H1 (cell line): ENCODE results near the gene PSORS1C2. TPM values are rescaled to one million over a fixed set of nuclear protein-coding genes. Genes with fewer than 3 reads are reported as not detected.

Experiments
- CTCF ChIA-PET: fragments of 300-600 bp; sonication (Branson Sonifier 250); formaldehyde crosslinking; loops from one replicate; lab custom pipeline; 2021; ENCODE audit not compliant: partially characterized antibody; lab: Charles Lee
- POLR2A ChIA-PET: fragments of 300-600 bp; sonication (Branson Sonifier 250); formaldehyde crosslinking; loops from one replicate; lab custom pipeline; 2021; ENCODE audit warnings: inconsistent platforms; ENCODE audit not compliant: partially characterized antibody; lab: Charles Lee
- DNase-seq, 2 experiments: peaks; one replicate each; pipeline versions ENCODE4 v3.0.0 to v3.0.0-alpha.2; 2010 to 2022; ENCODE audit warnings: low spot score in 2 of 2, low read depth in 1 of 2, mixed read lengths in 1 of 2
- FAIRE-seq: peaks from 2 replicates; lab custom pipeline; 2011; peaks lifted over from hg19 to GRCh38; lab: Jason Lieb, UNC
- H2AFZ ChIP-seq: 2 replicates; pipeline ENCODE4 v1.8.1; 2012; ENCODE audit warnings: low read length, inconsistent platforms
- H2AK5ac ChIP-seq: 2 replicates; pipeline ENCODE4 v1.6.1; 2013; ENCODE audit warnings: low read depth, low read length
- H2BK120ac ChIP-seq: replicated peaks from 2 replicates; pipeline ENCODE3; 2013; ENCODE audit warnings: low read depth, low read length, inconsistent platforms
- H2BK12ac ChIP-seq: 2 replicates; pipeline ENCODE4 v1.6.1; 2013; ENCODE audit warnings: low read depth, low read length
- H2BK15ac ChIP-seq: 2 replicates; pipeline ENCODE4 v1.6.1; 2013; ENCODE audit warnings: low read length
- H2BK20ac ChIP-seq: 2 replicates; pipeline ENCODE4 v1.6.1; 2013; ENCODE audit warnings: low read length
- H2BK5ac ChIP-seq: 2 replicates; pipeline ENCODE4 v1.6.1; 2013; ENCODE audit warnings: low read depth, low read length
- H3K14ac ChIP-seq: 2 replicates; pipeline ENCODE4 v1.6.1; 2013; ENCODE audit warnings: inconsistent platforms; ENCODE audit not compliant: insufficient read length
- H3K18ac ChIP-seq: 2 replicates; pipeline ENCODE4 v1.6.1; 2013; ENCODE audit warnings: low read length; ENCODE audit errors: extremely low read depth
- H3K23ac ChIP-seq: 2 replicates; pipeline ENCODE4 v1.6.1; 2013; ENCODE audit warnings: inconsistent platforms; ENCODE audit not compliant: insufficient read length
- H3K23me2 ChIP-seq: 2 replicates; pipeline ENCODE4 v1.6.1; 2013; ENCODE audit warnings: low read depth, low read length
- H3K27ac ChIP-seq: 2 replicates; pipeline ENCODE4 v1.6.1; 2011; ENCODE audit warnings: low read depth, low read length, inconsistent platforms
- H3K27me3 ChIP-seq, 4 experiments: replicated peaks in 1 of 4; 1 replicate in 1 of 4; 2 replicates in 3 of 4; pipeline versions ENCODE4 v1.6.1 to v1.8.1; 2011 to 2013; ENCODE audit warnings: low read length in 3 of 4, mild to moderate bottlenecking in 3 of 4, inconsistent platforms in 2 of 4, mixed read lengths in 2 of 4, moderate library complexity in 1 of 4; ENCODE audit not compliant: control insufficient read depth in 3 of 4, insufficient read depth in 3 of 4; ENCODE audit errors: extremely low read depth in 1 of 4
- H3K36me3 ChIP-seq, 4 experiments: 2 replicates each; pipeline versions ENCODE4 v1.6.1 to v1.8.1; 2011 to 2013; ENCODE audit warnings: mild to moderate bottlenecking in 4 of 4, low read length in 3 of 4, moderate library complexity in 2 of 4, control low read depth in 1 of 4, inconsistent platforms in 1 of 4; ENCODE audit not compliant: insufficient read depth in 4 of 4, control insufficient read depth in 2 of 4
- H3K4ac ChIP-seq: replicated peaks from 2 replicates; pipeline ENCODE3; 2013; ENCODE audit warnings: low read length, low read depth, mixed read lengths, inconsistent platforms; ENCODE audit not compliant: insufficient read length
- H3K4me1 ChIP-seq, 4 experiments: replicated peaks in 1 of 4; 1 replicate in 1 of 4; 2 replicates in 3 of 4; pipeline versions ENCODE4 v1.6.1 to v1.8.1; 2011 to 2013; ENCODE audit warnings: low read length in 3 of 4, inconsistent platforms in 2 of 4, mixed read lengths in 1 of 4; ENCODE audit not compliant: insufficient read depth in 4 of 4, control insufficient read depth in 3 of 4
- H3K4me2 ChIP-seq, 2 experiments: 2 replicates each; pipeline versions ENCODE4 v1.6.1 to v1.8.1; 2011 to 2013; ENCODE audit warnings: low read depth in 2 of 2, low read length in 2 of 2, control low read depth in 1 of 2, inconsistent platforms in 1 of 2, mild to moderate bottlenecking in 1 of 2; ENCODE audit not compliant: insufficient read depth in 1 of 2
- H3K4me3 ChIP-seq, 4 experiments: fragments of 200-600, 300-600 bp in 1 of 4; sonication (generic), shearing (Covaris generic), sonication (Bioruptor Twin) in 1 of 4; 2 replicates each; pipeline versions ENCODE4 v1.5.1 to v1.8.1; 2011 to 2016; ENCODE audit warnings: low read length in 4 of 4, low read depth in 3 of 4, control low read depth in 2 of 4, inconsistent platforms in 2 of 4, mild to moderate bottlenecking in 2 of 4, mixed read lengths in 1 of 4, moderate library complexity in 1 of 4; ENCODE audit not compliant: insufficient read depth in 2 of 4; ENCODE audit errors: extremely low read depth in 1 of 4
- H3K56ac ChIP-seq: replicated peaks from 2 replicates; pipeline ENCODE3; 2013; ENCODE audit warnings: low read depth, mild to moderate bottlenecking, mixed read lengths, low read length, inconsistent platforms; ENCODE audit not compliant: insufficient read length
- H3K79me1 ChIP-seq: 2 replicates; pipeline ENCODE4 v1.6.1; 2013; ENCODE audit warnings: low read depth, low read length, control low read depth
- H3K79me2 ChIP-seq, 2 experiments: 2 replicates each; pipeline versions ENCODE4 v1.6.1 to v1.8.1; 2012 to 2013; ENCODE audit warnings: low read length in 2 of 2, mild to moderate bottlenecking in 2 of 2, inconsistent platforms in 1 of 2; ENCODE audit not compliant: insufficient read depth in 2 of 2, control insufficient read depth in 1 of 2
- H3K9ac ChIP-seq, 4 experiments: replicated peaks in 1 of 4; 1 replicate in 1 of 4; 2 replicates in 3 of 4; pipeline versions ENCODE4 v1.6.1 to v1.8.1; 2011 to 2013; ENCODE audit warnings: low read depth in 3 of 4, low read length in 3 of 4, control low read depth in 2 of 4, mild to moderate bottlenecking in 2 of 4, moderate library complexity in 2 of 4, inconsistent platforms in 1 of 4; ENCODE audit errors: extremely low read depth in 1 of 4
- H3K9me3 ChIP-seq, 2 experiments: 2 replicates each; pipeline versions ENCODE4 v1.6.1 to v1.8.1; 2012 to 2013; ENCODE audit warnings: mild to moderate bottlenecking in 2 of 2, moderate library complexity in 2 of 2, control low read depth in 1 of 2, inconsistent platforms in 1 of 2, low read depth in 1 of 2, low read length in 1 of 2, mixed read lengths in 1 of 2; ENCODE audit not compliant: insufficient read depth in 2 of 2
- H4K20me1 ChIP-seq, 2 experiments: replicated peaks in 1 of 2; 2 replicates each; pipeline versions ENCODE3 to v1.8.1; 2011 to 2013; ENCODE audit warnings: inconsistent platforms in 2 of 2, low read length in 2 of 2, mild to moderate bottlenecking in 1 of 2; ENCODE audit not compliant: insufficient read depth in 2 of 2, control insufficient read depth in 1 of 2
- H4K5ac ChIP-seq: 2 replicates; pipeline ENCODE4 v1.6.1; 2013; ENCODE audit warnings: low read length, low read depth, mixed read lengths, inconsistent platforms; ENCODE audit not compliant: insufficient read length
- H4K8ac ChIP-seq: 2 replicates; pipeline ENCODE4 v1.8.0; 2013; ENCODE audit warnings: mild to moderate bottlenecking, moderate library complexity, low read length, inconsistent platforms; ENCODE audit not compliant: insufficient read depth; ENCODE audit errors: extremely low read depth
- H4K91ac ChIP-seq: replicated peaks from 2 replicates; pipeline ENCODE3; 2013; ENCODE audit warnings: low read length, mixed read lengths, inconsistent platforms; ENCODE audit not compliant: insufficient read length
- JUND ChIP-seq: IDR thresholded peaks from 2 replicates; pipeline ENCODE4 v1.6.1; 2011; ENCODE audit warnings: mild to moderate bottlenecking, improper control_type of control experiment, low read length
- KDM4A ChIP-seq: IDR thresholded peaks from one replicate; pipeline ENCODE4 v1.7.1; 2012; ENCODE audit warnings: low read depth, mild to moderate bottlenecking, moderate library complexity, low read length, inconsistent platforms; ENCODE audit not compliant: severe bottlenecking
- SAP30 ChIP-seq: fragments of 300-600 bp; sonication (generic); IDR thresholded peaks from 2 replicates; pipeline ENCODE4 v1.7.1; 2012; ENCODE audit warnings: low read length, moderate library complexity, mild to moderate bottlenecking, inconsistent platforms; ENCODE audit not compliant: insufficient read depth, insufficient replicate concordance
- TAF1 ChIP-seq: IDR thresholded peaks from 2 replicates; pipeline ENCODE4 v1.6.1; 2011; ENCODE audit warnings: mild to moderate bottlenecking, low read depth, low read length
- WGBS, 2 experiments: shearing (Covaris generic) in 1 of 2; methylation state at CpG; one replicate each; pipeline versions ENCODE4 v1.1.6 to v1.1.7; 2013 to 2015; ENCODE audit warnings: low lambda C conversion rate in 2 of 2, mixed read lengths in 2 of 2, inconsistent platforms in 1 of 2, low coverage in 1 of 2, missing lambda C conversion rate in 1 of 2; ENCODE audit not compliant: insufficient replicate concordance in 2 of 2, insufficient coverage in 1 of 2, insufficient read length in 1 of 2; ENCODE audit errors: extremely low coverage in 1 of 2, missing lambda C conversion rate in 1 of 2; 5-methylcytosine and 5-hydroxymethylcytosine counted together
- polyA plus RNA-seq, 7 experiments: library from polyadenylated mRNA; depleted of rRNA in 3 of 7; stranded (reverse) in 5 of 7; unstranded in 2 of 7; fragments of >200 nt in 5 of 7; fragments of 200-250 nt in 2 of 7; gene quantifications; 1 replicate in 5 of 7; 2 replicates in 1 of 7; 4 replicates in 1 of 7; pipeline versions ENCODE4 v1.2.1 to v1.2.3, GENCODE V29; 2011 to 2013; ENCODE audit warnings: missing spikeins in 2 of 7, mixed read lengths in 2 of 7
- total RNA-seq: library from RNA; stranded (reverse); fragmentation: NEBNext Ultra II Directional; extraction: Animal tissue kit (Norgen Biotek cat#: 25700); gene quantifications from 2 replicates; pipeline ENCODE4 v1.2.1, GENCODE V29; 2021

The PSORS1C2 gene
- total and polyA plus RNA-seq, 2 of the 8 experiments (the other 6 are each of a cell fraction or from before 2014, with no cell fraction given), result 0.11 TPM; not detected in 1

GRCh38 chr6:31132806-31133205 is 6.1 kb downstream of the PSORS1C2 start:
- no peak for FAIRE-seq
- Histone ChIP-seq H3K9ac (no peak overlapping the region), H3K18ac (no peak overlapping the region), H3K27ac (no peak overlapping the region), H4K5ac (no peak overlapping the region), H2BK20ac (no peak overlapping the region), H3K23ac (no peak overlapping the region), H4K91ac (no peak overlapping the region), H2BK12ac (0 out of 2 replicates have a peak overlapping the region, but pooled peaks have one; percentile 27), H2BK15ac (no peak overlapping the region), H2AFZ (no peak overlapping the region), H3K4me3 (no peak overlapping the region), H3K23me2 (no peaks in the 10 kb centered on the region), H3K27me3 (no peaks in the 10 kb centered on the region), H2BK5ac (no peak overlapping the region), H4K20me1 (no peaks in the 10 kb centered on the region), H2AK5ac (no peak overlapping the region), H3K56ac (no peak overlapping the region), H3K14ac (no peak overlapping the region), H3K36me3 (no peaks in the 10 kb centered on the region), H3K4ac (no peak overlapping the region), H3K9me3 (no peaks in the 10 kb centered on the region), H3K4me2 (no peak overlapping the region), H3K79me1 (no peaks in the 10 kb centered on the region), H3K79me2 (no peaks in the 10 kb centered on the region), H4K8ac (no peak overlapping the region), H3K4me1 (peaks cover 1 to 5% (median 3%) of the 10 kb centered on the region in 4 experiments; a peak in 5 of 7 replicates), H2BK120ac (no peak overlapping the region)
- ChIA-PET CTCF (interaction anchor here (0.6 to 16.4 kb wide), 16 partner anchors 3 to 302 kb away, joined by 3 to 187 read pairs (median 4); partner anchors contain the start of genes C6orf15, CCHCR1, POU5F1 and PSORS1C1), POLR2A (interaction anchor here (68.5 kb wide), 1 partner anchor 36 kb away, joined by 2251 read pairs; the partner anchor contains the start of genes CCHCR1, POU5F1, PSORS1C2 and TCF19)
- DNase-seq, result no peak
- 81% methylated on average over 6 of the region's 6 CpGs; no CpG with 5 or more reads in 1 of the 2 experiments for WGBS, 2 experiments
- TF ChIP-seq SAP30 (no peak), JUND (no peak), TAF1 (no peak), KDM4A (no peak)
